SK-N-SH treated with all-trans-retinoic acid at 6 μM for 48 hours (cell line): Measurements from ENCODE around the gene SPEM2.

Experiments
- ARNTL ChIP-seq: fragments of 450-650 bp; formaldehyde crosslinking; IDR thresholded peaks from 2 replicates; pipeline ENCODE4 v1.5.0; 2020; ENCODE audit warnings: low read depth, mild to moderate bottlenecking, moderate library complexity, borderline replicate concordance
- CSDC2 ChIP-seq: fragments of 250-450 bp; sonication (Bioruptor Pico); IDR thresholded peaks from 2 replicates; pipeline ENCODE4 v1.5.0; 2020; ENCODE audit warnings: mild to moderate bottlenecking, moderate library complexity
- ISL1 ChIP-seq: fragments of 250-450 bp; sonication (Bioruptor Pico); IDR thresholded peaks from 2 replicates; pipeline ENCODE4 v2.1.2; 2022; ENCODE audit warnings: mild to moderate bottlenecking, moderate library complexity
- RARB ChIP-seq: fragments of 250-450 bp; sonication (Bioruptor Pico); IDR thresholded peaks from 2 replicates; pipeline ENCODE4 v1.8.0; 2021; ENCODE audit warnings: mild to moderate bottlenecking, moderate library complexity
- TSHZ2 ChIP-seq: fragments of 250-450 bp; sonication (Bioruptor Pico); IDR thresholded peaks from 2 replicates; pipeline ENCODE4 v1.5.0; 2020; ENCODE audit warnings: mild to moderate bottlenecking, moderate library complexity

- no peak for TF ChIP-seq CSDC2 (CRISPR knock-in tag)
- TF ChIP-seq ARNTL: no peak
- no peak for TF ChIP-seq ISL1 (CRISPR knock-in tag)
- no peak for TF ChIP-seq TSHZ2
- TF ChIP-seq RARB (CRISPR knock-in tag): no peak
These were observed 40.8 kb upstream of the SPEM2 start for GRCh38 chr17:7384489-7385081.
